ENCODE results near the gene KIAA1671. TPM values are rescaled to one million over a fixed set of nuclear protein-coding genes. Genes with fewer than 3 reads are reported as not detected.

KIAA1671 gene
- total RNA-seq, 1 experiment from 2014 or later = 12.8 TPM

GRCh38 chr22:24968066-24968561 lies 15.6 kb downstream of the KIAA1671 start:
- Histone ChIP-seq H3K9me3 (ENCODE audit: low read depth, low read length, poor library complexity, severe bottlenecking) (no peaks in the 10 kb centered on the region), H3K4me1 (ENCODE audit: insufficient read depth, low read length, poor library complexity, severe bottlenecking) (no peaks in the 10 kb centered on the region), H3K27me3 (replicated peaks; ENCODE audit: insufficient read depth, low read depth, low read length, poor library complexity) (no peaks in the 10 kb centered on the region), H3K36me3 (ENCODE audit: insufficient read depth, low read length, poor library complexity, severe bottlenecking) (no peaks in the 10 kb centered on the region), H3K27ac (ENCODE audit: low read depth, low read length, poor library complexity, severe bottlenecking) (no peak overlapping the region), H3K4me3 (ENCODE audit: low read depth, low read length, poor library complexity, severe bottlenecking) (no peak overlapping the region)
- TF ChIP-seq EZH2 (IDR thresholded peaks at IDR 0.05; ENCODE audit: borderline replicate concordance, low read depth, low read length, poor library complexity, severe bottlenecking) = no peak
- TF ChIP-seq CTCF (conservative IDR thresholded peaks at IDR 0.05; ENCODE audit: low read depth, low read length) = no peak
- CTCF ChIA-PET = no interaction called here
- POLR2A ChIA-PET (ENCODE audit: low non-redundant PET) = no interaction called here
- intact Hi-C loops (cut with micrococcal nuclease; ENCODE audit: unreplicated experiment) = no loop called here
- no peak for DNase-seq (ENCODE audit: low spot score)
- no TSS peak for BruUV-seq (replicated peaks)

- H3K27ac ChIP-seq (ENCODE audit: low read depth, low read length, poor library complexity, severe bottlenecking) = no peak overlapping the region
- H3K9me3 ChIP-seq (ENCODE audit: low read depth, low read length, poor library complexity, severe bottlenecking) = no peaks in the 10 kb centered on the region
- intact Hi-C loops (cut with micrococcal nuclease; ENCODE audit: unreplicated experiment) = no loop called here
- H3K27me3 ChIP-seq (replicated peaks; ENCODE audit: insufficient read depth, low read depth, low read length, poor library complexity) = no peaks in the 10 kb centered on the region
- H3K4me3 ChIP-seq (ENCODE audit: low read depth, low read length, poor library complexity, severe bottlenecking) = no peak overlapping the region
- H3K4me1 ChIP-seq (ENCODE audit: insufficient read depth, low read length, poor library complexity, severe bottlenecking) = no peaks in the 10 kb centered on the region
- TF ChIP-seq EZH2 (IDR thresholded peaks at IDR 0.05; ENCODE audit: borderline replicate concordance, low read depth, low read length, poor library complexity, severe bottlenecking) (no peak), CTCF (conservative IDR thresholded peaks at IDR 0.05; ENCODE audit: low read depth, low read length) (no peak)
- BruUV-seq (replicated peaks) = no TSS peak
- H3K36me3 ChIP-seq (ENCODE audit: insufficient read depth, low read length, poor library complexity, severe bottlenecking) = no peaks in the 10 kb centered on the region
- CTCF ChIA-PET = no interaction called here
- no peak for DNase-seq (ENCODE audit: low spot score)
- POLR2A ChIA-PET (ENCODE audit: low non-redundant PET) = no interaction called here
These were observed 17.2 kb downstream of the KIAA1671 start for GRCh38 chr22:24969560-24970301.

- no peak for DNase-seq (ENCODE audit: low spot score)
- intact Hi-C loops (cut with micrococcal nuclease; ENCODE audit: unreplicated experiment) = no loop called here
- Histone ChIP-seq H3K27ac (ENCODE audit: low read depth, low read length, poor library complexity, severe bottlenecking) (no peak overlapping the region), H3K9me3 (ENCODE audit: low read depth, low read length, poor library complexity, severe bottlenecking) (no peaks in the 10 kb centered on the region), H3K36me3 (ENCODE audit: insufficient read depth, low read length, poor library complexity, severe bottlenecking) (no peaks in the 10 kb centered on the region), H3K4me1 (ENCODE audit: insufficient read depth, low read length, poor library complexity, severe bottlenecking) (no peaks in the 10 kb centered on the region), H3K4me3 (ENCODE audit: low read depth, low read length, poor library complexity, severe bottlenecking) (no peak overlapping the region), H3K27me3 (replicated peaks; ENCODE audit: insufficient read depth, low read depth, low read length, poor library complexity) (no peaks in the 10 kb centered on the region)
- ChIA-PET POLR2A (ENCODE audit: low non-redundant PET) (no interaction called here), CTCF (no interaction called here)
- BruUV-seq (replicated peaks) = no TSS peak
- TF ChIP-seq EZH2 (IDR thresholded peaks at IDR 0.05; ENCODE audit: borderline replicate concordance, low read depth, low read length, poor library complexity, severe bottlenecking) = no peak
- no peak for TF ChIP-seq CTCF (conservative IDR thresholded peaks at IDR 0.05; ENCODE audit: low read depth, low read length)
These were observed 19.9 kb downstream of the KIAA1671 start for GRCh38 chr22:24972369-24972768.

Measured in A673 (cell line).